ENCODE results near the gene GRIN2C.

- TF ChIP-seq CTCF (IDR thresholded peaks at IDR 0.05; ENCODE audit: insufficient read depth, low read depth, low read length) = no peak
- no peak for TF ChIP-seq EZH2 (IDR thresholded peaks at IDR 0.05; ENCODE audit: insufficient read depth, low read length)
These were observed 62.8 kb downstream of the GRIN2C start for GRCh38 chr17:74796866-74797265.
